ENCODE measurements around the gene NRP2. TPM values are rescaled to one million over a fixed set of nuclear protein-coding genes. Genes with fewer than 3 reads are reported as not detected.

Gene NRP2
- total RNA-seq, 2 experiments from 2014 or later, result 0.63 to 1.6 TPM

- ChIA-PET CTCF (interaction anchor here (0.7 to 1.1 kb wide), 6 partner anchors 8 to 166 kb away, joined by 3 to 5 read pairs (median 3); no protein-coding TSS in a partner anchor), POLR2A (no interaction called here)
- Mint-ChIP-seq H3K27ac (no peak overlapping the region), H3K36me3 (ENCODE audit: low read depth) (no peaks in the 10 kb centered on the region), H3K4me3 (no peak overlapping the region), H3K9me3 (no peaks in the 10 kb centered on the region), H3K27me3 (peaks cover 18% of the 10 kb centered on the region), H3K4me1 (ENCODE audit: low read depth) (peaks cover 4% of the 10 kb centered on the region)
- TF ChIP-seq, protein P1, sequence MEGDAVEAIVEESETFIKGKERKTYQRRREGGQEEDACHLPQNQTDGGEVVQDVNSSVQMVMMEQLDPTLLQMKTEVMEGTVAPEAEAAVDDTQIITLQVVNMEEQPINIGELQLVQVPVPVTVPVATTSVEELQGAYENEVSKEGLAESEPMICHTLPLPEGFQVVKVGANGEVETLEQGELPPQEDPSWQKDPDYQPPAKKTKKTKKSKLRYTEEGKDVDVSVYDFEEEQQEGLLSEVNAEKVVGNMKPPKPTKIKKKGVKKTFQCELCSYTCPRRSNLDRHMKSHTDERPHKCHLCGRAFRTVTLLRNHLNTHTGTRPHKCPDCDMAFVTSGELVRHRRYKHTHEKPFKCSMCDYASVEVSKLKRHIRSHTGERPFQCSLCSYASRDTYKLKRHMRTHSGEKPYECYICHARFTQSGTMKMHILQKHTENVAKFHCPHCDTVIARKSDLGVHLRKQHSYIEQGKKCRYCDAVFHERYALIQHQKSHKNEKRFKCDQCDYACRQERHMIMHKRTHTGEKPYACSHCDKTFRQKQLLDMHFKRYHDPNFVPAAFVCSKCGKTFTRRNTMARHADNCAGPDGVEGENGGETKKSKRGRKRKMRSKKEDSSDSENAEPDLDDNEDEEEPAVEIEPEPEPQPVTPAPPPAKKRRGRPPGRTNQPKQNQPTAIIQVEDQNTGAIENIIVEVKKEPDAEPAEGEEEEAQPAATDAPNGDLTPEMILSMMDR (IDR thresholded peaks at IDR 0.05), result no peak
- intact Hi-C loops (cut with micrococcal nuclease), result loop anchor here (5.0 kb wide), 2 partner anchors 118 to 158 kb away; no protein-coding TSS in a partner anchor
- no peak for ATAC-seq
- no peak for DNase-seq
Observed at GRCh38 chr2:205768815-205769494, 86.7 kb downstream of the NRP2 start.

- Mint-ChIP-seq H3K27ac (no peak overlapping the region), H3K4me1 (ENCODE audit: low read depth) (peaks cover 4% of the 10 kb centered on the region), H3K9me3 (no peaks in the 10 kb centered on the region), H3K4me3 (no peak overlapping the region), H3K27me3 (peaks cover 18% of the 10 kb centered on the region), H3K36me3 (ENCODE audit: low read depth) (no peaks in the 10 kb centered on the region)
- CTCF ChIA-PET, result interaction anchor here (1.0 to 1.1 kb wide), 2 partner anchors 10 to 157 kb away, joined by 3 read pairs; no protein-coding TSS in a partner anchor
- intact Hi-C loops (cut with micrococcal nuclease), result loop anchor here (5.0 kb wide), 2 partner anchors 118 to 158 kb away; no protein-coding TSS in a partner anchor
- DNase-seq, result no peak
- POLR2A ChIA-PET, result no interaction called here
- TF ChIP-seq, protein P1 (IDR thresholded peaks at IDR 0.05), result no peak
- ATAC-seq, result peak; percentile 58
Observed at GRCh38 chr2:205769495-205769850, 87.2 kb downstream of the NRP2 start.

DNA sequence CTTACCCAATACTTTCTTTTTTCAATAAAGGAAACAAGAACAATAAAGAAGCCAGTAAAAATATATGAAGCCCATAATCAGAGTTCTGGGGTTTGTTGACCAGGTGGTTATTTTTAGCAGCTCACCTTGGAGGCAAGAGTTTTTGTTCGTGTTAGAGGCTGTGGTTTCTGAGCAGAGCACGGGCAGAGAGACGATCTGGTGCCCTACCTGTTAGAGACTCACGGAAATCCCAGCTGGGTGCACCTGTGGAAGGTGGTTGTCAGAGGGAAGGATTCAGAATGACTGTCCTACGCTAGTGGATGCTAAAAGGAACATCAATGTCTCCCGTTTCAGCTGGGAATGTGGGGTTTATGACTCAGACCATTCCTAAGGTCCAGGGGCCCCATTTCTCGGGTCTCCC lies 87.6 kb downstream of the NRP2 start:
- TF ChIP-seq, protein P1 (IDR thresholded peaks at IDR 0.05), result no peak
- H3K27me3 Mint-ChIP-seq, result peaks cover 18% of the 10 kb centered on the region
- ChIA-PET CTCF (interaction anchor here (1.0 to 1.1 kb wide), 2 partner anchors 9 to 156 kb away, joined by 3 read pairs; no protein-coding TSS in a partner anchor), POLR2A (no interaction called here)
- no peaks in the 10 kb centered on the region for H3K9me3 Mint-ChIP-seq
- ATAC-seq (no peak), DNase-seq (no peak)
- H3K36me3 Mint-ChIP-seq (ENCODE audit: low read depth), result no peaks in the 10 kb centered on the region
- intact Hi-C loops (cut with micrococcal nuclease), result loop anchor here (5.0 kb wide), 2 partner anchors 117 to 157 kb away; no protein-coding TSS in a partner anchor
- peaks cover 4% of the 10 kb centered on the region for H3K4me1 Mint-ChIP-seq (ENCODE audit: low read depth)
- no peak overlapping the region for H3K4me3 Mint-ChIP-seq
- H3K27ac Mint-ChIP-seq, result no peak overlapping the region

DNA sequence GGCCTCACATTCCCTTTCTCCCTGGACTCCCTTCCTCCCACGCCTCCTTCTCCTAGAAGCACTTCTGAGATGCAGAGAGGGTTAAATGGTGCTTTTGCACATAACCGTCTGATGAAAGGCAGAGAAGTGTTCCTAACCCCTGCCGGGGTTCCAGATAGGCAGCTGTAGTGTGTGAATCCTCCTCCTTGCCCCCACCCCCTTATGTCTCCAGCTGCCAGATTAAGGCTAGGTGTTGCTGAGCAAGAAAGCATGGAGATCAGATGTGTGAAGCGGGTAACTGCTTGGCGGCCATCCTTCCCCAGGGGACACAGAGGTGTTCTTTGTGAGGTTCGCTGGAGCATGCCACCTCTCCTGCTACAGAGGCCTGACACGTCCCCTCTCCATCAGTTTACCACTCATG lies 88.3 kb downstream of the NRP2 start:
- no peaks in the 10 kb centered on the region for H3K36me3 Mint-ChIP-seq (ENCODE audit: low read depth)
- H3K4me3 Mint-ChIP-seq, result no peak overlapping the region
- no peak for DNase-seq
- peaks cover 4% of the 10 kb centered on the region for H3K4me1 Mint-ChIP-seq (ENCODE audit: low read depth)
- no peak for ATAC-seq
- intact Hi-C loops (cut with micrococcal nuclease), result no loop called here
- TF ChIP-seq, protein P1 (IDR thresholded peaks at IDR 0.05), result no peak
- ChIA-PET CTCF (no interaction called here), POLR2A (no interaction called here)
- peaks cover 13% of the 10 kb centered on the region for H3K27me3 Mint-ChIP-seq
- no peak overlapping the region for H3K27ac Mint-ChIP-seq
- no peaks in the 10 kb centered on the region for H3K9me3 Mint-ChIP-seq

DNA sequence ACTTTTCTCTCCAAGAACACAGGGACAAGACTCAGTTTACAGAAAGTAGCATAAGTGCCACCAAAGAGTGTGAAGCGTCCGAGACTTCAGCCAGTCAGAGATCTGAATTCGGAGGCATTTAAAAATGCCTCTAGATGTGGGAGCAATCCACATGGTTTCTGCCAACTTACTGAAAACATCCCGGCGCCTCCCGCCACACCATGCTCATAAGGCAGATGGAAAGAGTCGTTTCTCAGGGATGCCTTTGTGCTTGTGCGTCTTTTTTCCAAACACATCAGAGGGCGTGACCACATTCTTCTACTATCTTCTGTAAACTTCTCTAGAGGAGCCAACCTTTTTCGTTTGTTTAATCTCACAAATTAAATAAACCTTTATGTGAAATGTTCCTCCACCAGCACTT lies 88.7 kb downstream of the NRP2 start:
- Mint-ChIP-seq H3K4me1 (ENCODE audit: low read depth) (peaks cover 4% of the 10 kb centered on the region), H3K9me3 (no peaks in the 10 kb centered on the region), H3K27ac (no peak overlapping the region), H3K27me3 (peaks cover 9% of the 10 kb centered on the region), H3K36me3 (ENCODE audit: low read depth) (no peaks in the 10 kb centered on the region), H3K4me3 (no peak overlapping the region)
- TF ChIP-seq, protein P1 (IDR thresholded peaks at IDR 0.05), result no peak
- CTCF ChIA-PET, result no interaction called here
- POLR2A ChIA-PET, result no interaction called here
- intact Hi-C loops (cut with micrococcal nuclease), result no loop called here
- ATAC-seq (no peak), DNase-seq (no peak)
